ENCODE data around the gene SAE1.
A peak's percentile ranks its signal among the peaks of the same experiment; 100 is the strongest.

The SAE1 gene

GRCh38 chr19:47130589-47131227, at the start of gene SAE1:
TSS of gene SAE1 (plus strand) at chr19:47130835. CDS start at chr19:47130931, 96 bp downstream.
- peaks cover 11% of the 10 kb centered on the region for H3K36me3 Mint-ChIP-seq (ENCODE audit: low read depth)
- H3K27ac Mint-ChIP-seq, result peak within 1 kb of the TSS; percentile 95 to 99 (median 98)
- peaks cover 4% of the 10 kb centered on the region for H3K9me3 Mint-ChIP-seq
- no peaks in the 10 kb centered on the region for H3K27me3 Mint-ChIP-seq (ENCODE audit: low read depth)
- peak within 1 kb of the TSS; percentile 99 to 100 (median 99) for H3K4me3 Mint-ChIP-seq
- TF ChIP-seq CTCF (IDR thresholded peaks at IDR 0.05; ENCODE audit: unreplicated experiment in 3 of 3), result peak; percentile 46 to 51 (median 51)
- peaks cover 41% of the 10 kb centered on the region for H3K4me1 Mint-ChIP-seq

- H3K27me3 Mint-ChIP-seq (ENCODE audit: low read depth), result no peaks in the 10 kb centered on the region
- H3K4me3 Mint-ChIP-seq, result no peak overlapping the region
- TF ChIP-seq CTCF (IDR thresholded peaks at IDR 0.05; ENCODE audit: unreplicated experiment in 3 of 3), result no peak
- peaks cover 59% of the 10 kb centered on the region for H3K36me3 Mint-ChIP-seq (ENCODE audit: low read depth)
- no peaks in the 10 kb centered on the region for H3K4me1 Mint-ChIP-seq
- H3K27ac Mint-ChIP-seq, result no peak overlapping the region
- H3K9me3 Mint-ChIP-seq, result no peaks in the 10 kb centered on the region
These were observed 49.5 kb upstream of the SAE1 start for GRCh38 chr19:47081095-47081494.

- Mint-ChIP-seq H3K36me3 (ENCODE audit: low read depth) (peaks cover 66% of the 10 kb centered on the region), H3K4me1 (no peaks in the 10 kb centered on the region), H3K4me3 (no peak overlapping the region), H3K27ac (no peak overlapping the region), H3K9me3 (no peaks in the 10 kb centered on the region), H3K27me3 (ENCODE audit: low read depth) (no peaks in the 10 kb centered on the region)
- no peak for TF ChIP-seq CTCF (IDR thresholded peaks at IDR 0.05; ENCODE audit: unreplicated experiment in 3 of 3)
These were observed 48.1 kb upstream of the SAE1 start for GRCh38 chr19:47082493-47082892.

DNA sequence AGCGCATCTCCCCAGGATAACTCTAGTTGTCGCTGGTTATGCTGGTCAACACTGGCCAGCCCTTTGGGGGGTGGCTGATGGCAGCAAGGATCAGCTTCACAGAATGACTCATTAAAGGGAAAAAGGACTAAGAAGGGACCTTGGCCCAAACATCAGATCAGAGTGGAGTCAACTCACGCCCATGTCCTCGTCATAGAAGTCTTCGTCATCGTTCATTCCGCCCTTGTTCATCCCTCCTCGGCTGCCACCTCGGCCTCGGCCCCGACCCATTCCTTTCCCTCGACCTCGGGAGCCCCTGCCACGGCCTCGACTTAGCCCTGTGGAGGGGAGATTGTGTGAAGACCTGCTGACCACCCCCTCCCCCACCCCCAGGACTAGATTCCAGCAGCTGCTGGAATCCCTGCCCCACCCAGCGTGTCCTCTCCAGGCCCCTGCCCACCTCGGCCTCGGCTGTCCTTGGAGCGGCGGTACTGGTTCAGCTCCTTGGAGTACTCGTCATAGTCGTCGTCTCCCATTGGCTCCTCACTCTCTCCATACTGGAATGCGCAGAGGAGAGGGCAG, 45.7 kb upstream of the SAE1 start:
- Mint-ChIP-seq H3K4me3 (no peak overlapping the region), H3K9me3 (no peaks in the 10 kb centered on the region), H3K4me1 (no peaks in the 10 kb centered on the region), H3K27ac (no peak overlapping the region), H3K36me3 (ENCODE audit: low read depth) (peaks cover 75% of the 10 kb centered on the region), H3K27me3 (ENCODE audit: low read depth) (no peaks in the 10 kb centered on the region)
- TF ChIP-seq CTCF (IDR thresholded peaks at IDR 0.05; ENCODE audit: unreplicated experiment in 3 of 3), result no peak

- Mint-ChIP-seq H3K4me1 (no peaks in the 10 kb centered on the region), H3K9me3 (no peaks in the 10 kb centered on the region), H3K27me3 (ENCODE audit: low read depth) (no peaks in the 10 kb centered on the region), H3K27ac (no peak overlapping the region), H3K4me3 (no peak overlapping the region), H3K36me3 (ENCODE audit: low read depth) (peaks cover 79% of the 10 kb centered on the region)
- no peak for TF ChIP-seq CTCF (IDR thresholded peaks at IDR 0.05; ENCODE audit: unreplicated experiment in 3 of 3)
These were observed 44.4 kb upstream of the SAE1 start for GRCh38 chr19:47086280-47086679.

Measured in nephron (organoid).